NT2/D1 (cell line): ENCODE measurements around the gene CTIF.

ENCODE experiments used
- SUZ12 ChIP-seq: IDR thresholded peaks from 2 replicates; pipeline ENCODE4 v1.6.1; 2011; ENCODE audit not compliant: insufficient read length, insufficient read depth; ENCODE audit errors: extremely low read depth
- YY1 ChIP-seq: IDR thresholded peaks from 2 replicates; pipeline ENCODE4 v1.6.1; 2011; ENCODE audit not compliant: insufficient read length, insufficient read depth
- ZNF274 ChIP-seq: IDR thresholded peaks from 2 replicates; pipeline ENCODE4 v1.6.1; 2011; ENCODE audit warnings: mild to moderate bottlenecking, low read depth, low read length

- TF ChIP-seq SUZ12 (no peak), YY1 (no peak), ZNF274 (no peak)
Measured at GRCh38 chr18:48492880-48493279, 46.0 kb upstream of the CTIF start.
